ENCODE results near the gene LAPTM4A.

GRCh38 chr2:19993731-19994130, 57.7 kb downstream of the LAPTM4A start:
- TF ChIP-seq POLR2A (IDR thresholded peaks at IDR 0.05), result no peak
- TF ChIP-seq, protein P1, sequence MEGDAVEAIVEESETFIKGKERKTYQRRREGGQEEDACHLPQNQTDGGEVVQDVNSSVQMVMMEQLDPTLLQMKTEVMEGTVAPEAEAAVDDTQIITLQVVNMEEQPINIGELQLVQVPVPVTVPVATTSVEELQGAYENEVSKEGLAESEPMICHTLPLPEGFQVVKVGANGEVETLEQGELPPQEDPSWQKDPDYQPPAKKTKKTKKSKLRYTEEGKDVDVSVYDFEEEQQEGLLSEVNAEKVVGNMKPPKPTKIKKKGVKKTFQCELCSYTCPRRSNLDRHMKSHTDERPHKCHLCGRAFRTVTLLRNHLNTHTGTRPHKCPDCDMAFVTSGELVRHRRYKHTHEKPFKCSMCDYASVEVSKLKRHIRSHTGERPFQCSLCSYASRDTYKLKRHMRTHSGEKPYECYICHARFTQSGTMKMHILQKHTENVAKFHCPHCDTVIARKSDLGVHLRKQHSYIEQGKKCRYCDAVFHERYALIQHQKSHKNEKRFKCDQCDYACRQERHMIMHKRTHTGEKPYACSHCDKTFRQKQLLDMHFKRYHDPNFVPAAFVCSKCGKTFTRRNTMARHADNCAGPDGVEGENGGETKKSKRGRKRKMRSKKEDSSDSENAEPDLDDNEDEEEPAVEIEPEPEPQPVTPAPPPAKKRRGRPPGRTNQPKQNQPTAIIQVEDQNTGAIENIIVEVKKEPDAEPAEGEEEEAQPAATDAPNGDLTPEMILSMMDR (IDR thresholded peaks at IDR 0.05), result no peak
